GM21737 (cell line): ENCODE data around the gene ALOX12.
"Not testable (repeated sequence)": the region's sequence is repeated elsewhere in the genome, so short reads cannot be mapped to it uniquely, and the experiment has no call there.

Source experiments
- ATAC-seq: cut with Tn5 transposase; IDR thresholded peaks from one replicate; pipeline ENCODE4 v1.9.1; 2021; ENCODE audit warnings: mild to moderate bottlenecking, moderate library complexity; ENCODE audit not compliant: unreplicated experiment

Gene ALOX12

GRCh38 chr17:6995500-6996255 lies at the start of gene ALOX12:
TSS of gene ALOX12 (plus strand) at chr17:6996049. CDS start at chr17:6996118, 69 bp downstream.
- ATAC-seq = no peak

- ATAC-seq = no peak
Measured at GRCh38 chr17:6947745-6948144, 48.1 kb upstream of the ALOX12 start.

- ATAC-seq = no peak
Measured at GRCh38 chr17:6948562-6948961, 47.3 kb upstream of the ALOX12 start.

- ATAC-seq = no peak
Measured at GRCh38 chr17:6948976-6949375, 46.9 kb upstream of the ALOX12 start.

GRCh38 chr17:6950938-6951337 lies 44.9 kb upstream of the ALOX12 start:
- ATAC-seq = not testable (repeated sequence)

GRCh38 chr17:6953689-6954088 lies 42.2 kb upstream of the ALOX12 start:
- ATAC-seq = no peak

- no peak for ATAC-seq
Measured at GRCh38 chr17:6959700-6960099, 36.1 kb upstream of the ALOX12 start.

GRCh38 chr17:6969323-6969726 lies 26.5 kb upstream of the ALOX12 start:
- no peak for ATAC-seq

- ATAC-seq = no peak
Measured at GRCh38 chr17:6970992-6971391, 24.9 kb upstream of the ALOX12 start.

GRCh38 chr17:6979440-6979839 lies 16.4 kb upstream of the ALOX12 start:
- not testable (repeated sequence) for ATAC-seq

- ATAC-seq = no peak
Measured at GRCh38 chr17:6981426-6981825, 14.4 kb upstream of the ALOX12 start.

- ATAC-seq = no peak
Measured at GRCh38 chr17:6985266-6985665, 10.6 kb upstream of the ALOX12 start.

- ATAC-seq = no peak
Measured at GRCh38 chr17:6986676-6987075, 9.2 kb upstream of the ALOX12 start.

- no peak for ATAC-seq
Measured at GRCh38 chr17:6989779-6990178, 6.1 kb upstream of the ALOX12 start.

GRCh38 chr17:6993613-6994056 lies 2.2 kb upstream of the ALOX12 start:
- not testable (repeated sequence) for ATAC-seq

GRCh38 chr17:6994118-6994598 lies 1.7 kb upstream of the ALOX12 start:
- ATAC-seq = no peak

- no peak for ATAC-seq
Measured at GRCh38 chr17:6994666-6995256, 1.1 kb upstream of the ALOX12 start.

GRCh38 chr17:6996256-6997011 lies 585 bp downstream of the ALOX12 start:
- ATAC-seq = no peak

GRCh38 chr17:6997171-6997570 lies 1.3 kb downstream of the ALOX12 start:
- ATAC-seq = no peak

- no peak for ATAC-seq
Measured at GRCh38 chr17:6998855-6999508, 3.1 kb downstream of the ALOX12 start.

- no peak for ATAC-seq
Measured at GRCh38 chr17:7001318-7001961, 5.6 kb downstream of the ALOX12 start.
